ENCODE results near the gene GARIN5B. TPM values are rescaled to one million over a fixed set of nuclear protein-coding genes. Genes with fewer than 3 reads are reported as not detected.
"Not testable (repeated sequence)": the region's sequence is repeated elsewhere in the genome, so short reads cannot be mapped to it uniquely, and the experiment has no call there.

The GARIN5B gene
- total RNA-seq, 1 experiment from 2014 or later, result not detected

DNA sequence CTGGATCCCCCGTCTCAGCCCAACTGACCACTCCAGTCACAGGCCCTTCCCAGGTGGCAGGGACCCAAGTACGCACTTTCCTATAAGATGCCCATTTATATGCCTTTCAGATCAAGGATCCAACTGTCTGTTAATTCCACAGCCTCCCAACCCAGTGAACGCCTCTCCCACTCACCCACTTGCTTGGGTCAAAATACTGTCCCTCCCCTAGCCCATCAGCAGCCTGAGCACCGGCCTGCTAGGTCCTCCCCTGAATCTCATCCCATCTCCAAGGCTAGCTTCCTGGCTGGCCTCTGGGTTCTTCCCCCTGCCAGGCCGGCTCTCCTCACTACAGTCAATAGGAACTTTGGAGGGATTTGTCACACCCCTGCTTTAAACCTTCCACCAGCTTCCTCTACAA, 42.6 kb upstream of the GARIN5B start:
- ChIA-PET CTCF (interaction anchor here (0.9 kb wide), 1 partner anchor 82 kb away, joined by 3 read pairs; no protein-coding TSS in a partner anchor), POLR2A (ENCODE audit: unreplicated experiment) (interaction anchor here (0.6 kb wide), 1 partner anchor 1257 kb away, joined by 4 read pairs; no protein-coding TSS in a partner anchor)
- Histone ChIP-seq H2AFZ (ENCODE audit: low read length) (no peak overlapping the region), H3K27me3 (ENCODE audit: low read length) (no peaks in the 10 kb centered on the region), H3F3A (ENCODE audit: low read length, unreplicated experiment) (peaks cover 14% of the 10 kb centered on the region), H3K27ac (ENCODE audit: low read length) (no peak overlapping the region), H3K36me3 (ENCODE audit: low read depth, low read length) (peaks cover 51% of the 10 kb centered on the region), H3K9me3 (ENCODE audit: low read length) (no peaks in the 10 kb centered on the region), H3K9ac (ENCODE audit: low read length) (peak overlapping the region; percentile 95; the same call in 1 of the 2 replicates), H3K9me2 (replicated peaks; ENCODE audit: low read length) (no peaks in the 10 kb centered on the region), H4K20me1 (ENCODE audit: low read length) (peaks cover 53% of the 10 kb centered on the region), H3K4me3 (ENCODE audit: low read length) (peak overlapping the region; percentile 79), H3K4me2 (ENCODE audit: low read length) (peak overlapping the region; percentile 97), H3K79me2 (ENCODE audit: low read length) (peaks cover 55% of the 10 kb centered on the region), H3K4me1 (ENCODE audit: insufficient read depth, low read length) (peaks cover 20% of the 10 kb centered on the region)
- no TSS peak for BruUV-seq (replicated peaks)
- ATAC-seq (no peak), DNase-seq (no peak)
- intact Hi-C loops (cut with micrococcal nuclease), result no loop called here
- TF ChIP-seq, protein P1, sequence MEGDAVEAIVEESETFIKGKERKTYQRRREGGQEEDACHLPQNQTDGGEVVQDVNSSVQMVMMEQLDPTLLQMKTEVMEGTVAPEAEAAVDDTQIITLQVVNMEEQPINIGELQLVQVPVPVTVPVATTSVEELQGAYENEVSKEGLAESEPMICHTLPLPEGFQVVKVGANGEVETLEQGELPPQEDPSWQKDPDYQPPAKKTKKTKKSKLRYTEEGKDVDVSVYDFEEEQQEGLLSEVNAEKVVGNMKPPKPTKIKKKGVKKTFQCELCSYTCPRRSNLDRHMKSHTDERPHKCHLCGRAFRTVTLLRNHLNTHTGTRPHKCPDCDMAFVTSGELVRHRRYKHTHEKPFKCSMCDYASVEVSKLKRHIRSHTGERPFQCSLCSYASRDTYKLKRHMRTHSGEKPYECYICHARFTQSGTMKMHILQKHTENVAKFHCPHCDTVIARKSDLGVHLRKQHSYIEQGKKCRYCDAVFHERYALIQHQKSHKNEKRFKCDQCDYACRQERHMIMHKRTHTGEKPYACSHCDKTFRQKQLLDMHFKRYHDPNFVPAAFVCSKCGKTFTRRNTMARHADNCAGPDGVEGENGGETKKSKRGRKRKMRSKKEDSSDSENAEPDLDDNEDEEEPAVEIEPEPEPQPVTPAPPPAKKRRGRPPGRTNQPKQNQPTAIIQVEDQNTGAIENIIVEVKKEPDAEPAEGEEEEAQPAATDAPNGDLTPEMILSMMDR (conservative IDR thresholded peaks at IDR 0.05; ENCODE audit: low read depth, low read length), result no peak
- TF ChIP-seq EZH2phosphoT487 (IDR thresholded peaks at IDR 0.05; ENCODE audit: borderline replicate concordance, low read length), result no peak

DNA sequence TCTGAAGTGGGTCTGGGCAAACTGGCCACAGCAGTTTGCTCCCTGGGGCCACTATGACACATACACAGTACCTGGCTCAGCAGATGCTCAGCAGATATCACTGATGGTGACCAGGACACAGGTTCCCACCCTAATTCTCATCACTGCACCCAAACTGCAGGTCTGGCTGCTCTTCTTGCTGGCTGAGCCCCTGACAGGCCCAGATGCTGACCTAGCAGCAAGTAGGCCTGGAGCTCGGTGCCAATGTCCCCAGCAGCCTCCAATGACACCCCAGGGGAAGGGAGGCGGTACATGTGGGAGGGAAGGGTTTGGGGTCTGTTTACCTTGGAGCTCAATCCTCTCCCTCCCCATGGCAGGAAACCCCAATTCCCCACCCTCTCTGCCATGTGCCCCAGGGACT, 39.4 kb upstream of the GARIN5B start:
- intact Hi-C loops (cut with micrococcal nuclease), result no loop called here
- no peak overlapping the region for H3K4me3 ChIP-seq (ENCODE audit: low read length)
- peaks cover 55% of the 10 kb centered on the region for H3K79me2 ChIP-seq (ENCODE audit: low read length)
- DNase-seq, result no peak
- CTCF ChIA-PET, result no interaction called here
- H3K9me2 ChIP-seq (replicated peaks; ENCODE audit: low read length), result no peaks in the 10 kb centered on the region
- H3K4me1 ChIP-seq (ENCODE audit: insufficient read depth, low read length), result peaks cover 15% of the 10 kb centered on the region
- no peaks in the 10 kb centered on the region for H3K9me3 ChIP-seq (ENCODE audit: low read length)
- peaks cover 26% of the 10 kb centered on the region for H3F3A ChIP-seq (ENCODE audit: low read length, unreplicated experiment)
- no peak overlapping the region for H2AFZ ChIP-seq (ENCODE audit: low read length)
- no peak overlapping the region for H3K9ac ChIP-seq (ENCODE audit: low read length)
- BruUV-seq (replicated peaks), result no TSS peak
- H3K27me3 ChIP-seq (ENCODE audit: low read length), result no peaks in the 10 kb centered on the region
- POLR2A ChIA-PET (ENCODE audit: unreplicated experiment), result no interaction called here
- peaks cover 64% of the 10 kb centered on the region for H4K20me1 ChIP-seq (ENCODE audit: low read length)
- no peak for TF ChIP-seq EZH2phosphoT487 (IDR thresholded peaks at IDR 0.05; ENCODE audit: borderline replicate concordance, low read length)
- no peak for TF ChIP-seq EZH2 (IDR thresholded peaks at IDR 0.05; ENCODE audit: low read length, unreplicated experiment)
- TF ChIP-seq, protein P1 (conservative IDR thresholded peaks at IDR 0.05; ENCODE audit: low read depth, low read length), result no peak
- peaks cover 57% of the 10 kb centered on the region for H3K36me3 ChIP-seq (ENCODE audit: low read depth, low read length)
- no peak for ATAC-seq
- peak overlapping the region; percentile 5; the same call in 1 of the 2 replicates for H3K4me2 ChIP-seq (ENCODE audit: low read length)
- H3K27ac ChIP-seq (ENCODE audit: low read length), result no peak overlapping the region

DNA sequence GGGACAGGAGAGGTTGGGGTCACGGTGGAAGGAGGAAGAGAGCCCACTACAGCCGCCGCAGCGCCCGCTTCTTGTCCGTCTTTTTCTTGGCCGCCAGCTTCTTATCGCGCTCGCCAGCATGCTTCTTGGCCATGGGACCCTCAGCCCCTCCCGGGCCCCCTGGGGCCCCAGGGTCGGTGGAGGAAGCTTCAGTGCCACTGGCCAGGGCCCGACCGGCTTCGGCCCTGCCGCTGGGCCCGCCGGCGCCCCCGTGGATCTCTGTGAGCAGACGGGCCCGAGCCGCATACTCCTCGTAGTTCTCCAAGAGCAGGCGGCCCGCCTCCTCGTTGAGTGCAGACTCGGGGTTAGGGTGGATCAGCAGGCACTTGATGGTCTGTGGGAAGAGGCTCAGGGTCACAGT, 38.3 kb upstream of the GARIN5B start:
- peaks cover 12% of the 10 kb centered on the region for H3K4me1 ChIP-seq (ENCODE audit: insufficient read depth, low read length)
- H3K27ac ChIP-seq (ENCODE audit: low read length); ATAC-seq; CTCF ChIA-PET; H3K9ac ChIP-seq (ENCODE audit: low read length); BruUV-seq (replicated peaks); DNase-seq; H2AFZ ChIP-seq (ENCODE audit: low read length); H3K9me2 ChIP-seq (replicated peaks; ENCODE audit: low read length); POLR2A ChIA-PET (ENCODE audit: unreplicated experiment); H3K27me3 ChIP-seq (ENCODE audit: low read length); H3K4me3 ChIP-seq (ENCODE audit: low read length); H3K4me2 ChIP-seq (ENCODE audit: low read length); intact Hi-C loops (cut with micrococcal nuclease); H3K9me3 ChIP-seq (ENCODE audit: low read length): not testable (repeated sequence)
- peaks cover 43% of the 10 kb centered on the region for H3K79me2 ChIP-seq (ENCODE audit: low read length)
- H3K36me3 ChIP-seq (ENCODE audit: low read depth, low read length), result peaks cover 52% of the 10 kb centered on the region
- H4K20me1 ChIP-seq (ENCODE audit: low read length), result peaks cover 58% of the 10 kb centered on the region
- H3F3A ChIP-seq (ENCODE audit: low read length, unreplicated experiment), result peaks cover 26% of the 10 kb centered on the region

All from PC-3 (cell line).